ENCODE data around the gene TNIP1. TPM values are rescaled to one million over a fixed set of nuclear protein-coding genes. Genes with fewer than 3 reads are reported as not detected.

Gene TNIP1
- total and polyA plus RNA-seq, 10 donors: 67.7 to 260 (median 199) TPM

GRCh38 chr5:151023651-151024050 lies 57.2 kb downstream of the TNIP1 start:
- Histone ChIP-seq H3K36me3 (peaks cover 0 to 63% (median 27%) of the 10 kb centered on the region in 6 donors), H3K9me3 (no peaks in the 10 kb centered on the region), H3K4me1 (peaks cover 9 to 98% (median 70%) of the 10 kb centered on the region in 6 donors), H3K4me3 (peak overlapping the region in 4 of 8 donors; percentile 50 to 80 (median 58)), H3K27ac (peak overlapping the region; percentile 44 to 89 (median 84)), H3K27me3 (replicated peaks in 1 of 7) (peaks cover 0 to 9% (median 0%) of the 10 kb centered on the region in 7 donors)
- WGBS, 5 donors: 41 to 57% (median 53%) methylated on average over 8 of the region's 8 CpGs
- intact Hi-C loops (cut with DNase I; ENCODE audit: low total_unique reads): no loop called here
- no peak for DNase-seq
- TF ChIP-seq POLR2A (IDR thresholded peaks at IDR 0.05): no peak
- peak; percentile 58 to 80 (median 79) for TF ChIP-seq POLR2AphosphoS5 (IDR thresholded peaks at IDR 0.05)
- no peak for TF ChIP-seq CTCF (IDR thresholded peaks at IDR 0.05 in 8 of 11, conservative IDR thresholded peaks at IDR 0.05 in 3 of 11)

GRCh38 chr5:151023047-151023615 lies 57.7 kb downstream of the TNIP1 start:
- WGBS, 5 donors: 59 to 78% (median 62%) methylated on average over 4 to 5 of the region's 5 CpGs
- H3K27me3 ChIP-seq (replicated peaks in 1 of 7): peaks cover 0 to 9% (median 0%) of the 10 kb centered on the region in 7 donors
- peaks cover 9 to 95% (median 67%) of the 10 kb centered on the region in 6 donors for H3K4me1 ChIP-seq
- H3K36me3 ChIP-seq: peaks cover 0 to 58% (median 22%) of the 10 kb centered on the region in 6 donors
- peak overlapping the region in 7 of 8 donors; percentile 68 to 89 (median 85) for H3K27ac ChIP-seq
- TF ChIP-seq POLR2A (IDR thresholded peaks at IDR 0.05): no peak
- peak in 2 of 3 donors; percentile 50 to 58 for TF ChIP-seq POLR2AphosphoS5 (IDR thresholded peaks at IDR 0.05)
- peak overlapping the region in 6 of 8 donors; percentile 50 to 80 (median 54) for H3K4me3 ChIP-seq
- intact Hi-C loops (cut with DNase I; ENCODE audit: low total_unique reads): no loop called here
- H3K9me3 ChIP-seq: no peaks in the 10 kb centered on the region
- DNase-seq: no peak

GRCh38 chr5:151022511-151023018 lies 58.3 kb downstream of the TNIP1 start:
- Histone ChIP-seq H3K27me3 (replicated peaks in 1 of 7) (peaks cover 0 to 9% (median 0%) of the 10 kb centered on the region in 7 donors), H3K9me3 (no peaks in the 10 kb centered on the region), H3K36me3 (peaks cover 0 to 53% (median 16%) of the 10 kb centered on the region in 6 donors), H3K4me3 (peak overlapping the region in 6 of 8 donors; percentile 50 to 80 (median 54)), H3K27ac (peak overlapping the region in 7 of 8 donors; percentile 82 to 89 (median 85)), H3K4me1 (peaks cover 9 to 89% (median 64%) of the 10 kb centered on the region in 6 donors)
- 57 to 86% (median 77%) methylated on average over 7 of the region's 7 CpGs for WGBS, 5 donors
- intact Hi-C loops (cut with DNase I; ENCODE audit: low total_unique reads): no loop called here
- no peak for TF ChIP-seq CTCF (IDR thresholded peaks at IDR 0.05 in 8 of 11, conservative IDR thresholded peaks at IDR 0.05 in 3 of 11)
- TF ChIP-seq POLR2AphosphoS5 (IDR thresholded peaks at IDR 0.05): no peak
- no peak for TF ChIP-seq POLR2A (IDR thresholded peaks at IDR 0.05)
- no peak for DNase-seq

GRCh38 chr5:151021746-151022145 lies 59.1 kb downstream of the TNIP1 start:
- Histone ChIP-seq H3K36me3 (peaks cover 0 to 44% (median 8%) of the 10 kb centered on the region in 6 donors), H3K27me3 (replicated peaks in 1 of 7) (peaks cover 0 to 9% (median 0%) of the 10 kb centered on the region in 7 donors), H3K4me1 (peaks cover 7 to 88% (median 56%) of the 10 kb centered on the region in 6 donors), H3K4me3 (peak overlapping the region; percentile 2 to 80 (median 54)), H3K27ac (peak overlapping the region in 7 of 8 donors; percentile 82 to 89 (median 85)), H3K9me3 (no peaks in the 10 kb centered on the region)
- no peak for DNase-seq
- WGBS, 5 donors: 86 to 94% (median 92%) methylated on average over 6 of the region's 6 CpGs
- intact Hi-C loops (cut with DNase I; ENCODE audit: low total_unique reads): no loop called here
- no peak for TF ChIP-seq CTCF (IDR thresholded peaks at IDR 0.05 in 8 of 11, conservative IDR thresholded peaks at IDR 0.05 in 3 of 11)
- TF ChIP-seq POLR2AphosphoS5 (IDR thresholded peaks at IDR 0.05): no peak
- TF ChIP-seq POLR2A (IDR thresholded peaks at IDR 0.05): no peak

All from spleen (tissue), 11 donors.